Measurements from ENCODE around the gene COL5A2.

- TF ChIP-seq, protein P1, sequence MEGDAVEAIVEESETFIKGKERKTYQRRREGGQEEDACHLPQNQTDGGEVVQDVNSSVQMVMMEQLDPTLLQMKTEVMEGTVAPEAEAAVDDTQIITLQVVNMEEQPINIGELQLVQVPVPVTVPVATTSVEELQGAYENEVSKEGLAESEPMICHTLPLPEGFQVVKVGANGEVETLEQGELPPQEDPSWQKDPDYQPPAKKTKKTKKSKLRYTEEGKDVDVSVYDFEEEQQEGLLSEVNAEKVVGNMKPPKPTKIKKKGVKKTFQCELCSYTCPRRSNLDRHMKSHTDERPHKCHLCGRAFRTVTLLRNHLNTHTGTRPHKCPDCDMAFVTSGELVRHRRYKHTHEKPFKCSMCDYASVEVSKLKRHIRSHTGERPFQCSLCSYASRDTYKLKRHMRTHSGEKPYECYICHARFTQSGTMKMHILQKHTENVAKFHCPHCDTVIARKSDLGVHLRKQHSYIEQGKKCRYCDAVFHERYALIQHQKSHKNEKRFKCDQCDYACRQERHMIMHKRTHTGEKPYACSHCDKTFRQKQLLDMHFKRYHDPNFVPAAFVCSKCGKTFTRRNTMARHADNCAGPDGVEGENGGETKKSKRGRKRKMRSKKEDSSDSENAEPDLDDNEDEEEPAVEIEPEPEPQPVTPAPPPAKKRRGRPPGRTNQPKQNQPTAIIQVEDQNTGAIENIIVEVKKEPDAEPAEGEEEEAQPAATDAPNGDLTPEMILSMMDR (IDR thresholded peaks at IDR 0.05): no peak
- TF ChIP-seq POLR2A (IDR thresholded peaks at IDR 0.05): no peak
Observed at GRCh38 chr2:189015359-189015758, 164.2 kb downstream of the COL5A2 start.

All from heart left ventricle (tissue), 13 donors.